IPS-18c (cell line): Measurements from ENCODE around the gene LIME1.
"Not testable (repeated sequence)": the region's sequence is repeated elsewhere in the genome, so short reads cannot be mapped to it uniquely, and the experiment has no call there.

ENCODE experiments used
- H3K4me3 ChIP-seq: 2 replicates; pipeline ENCODE4 v1.7.0; 2013; ENCODE audit warnings: low read depth, mild to moderate bottlenecking, low read length, moderate library complexity; ENCODE audit not compliant: insufficient read depth
- H3K9me3 ChIP-seq: one replicate; pipeline ENCODE4 v1.6.1; 2013; ENCODE audit warnings: mild to moderate bottlenecking, low read length, moderate library complexity; ENCODE audit not compliant: control insufficient read depth, insufficient read depth

The LIME1 gene

GRCh38 chr20:63772781-63773518, 36.5 kb downstream of the LIME1 start:
- Histone ChIP-seq H3K9me3 (no peaks in the 10 kb centered on the region), H3K4me3 (no peak overlapping the region)

GRCh38 chr20:63773571-63774241, 37.2 kb downstream of the LIME1 start:
- no peak overlapping the region for H3K4me3 ChIP-seq
- no peaks in the 10 kb centered on the region for H3K9me3 ChIP-seq

GRCh38 chr20:63774306-63774705, 37.8 kb downstream of the LIME1 start:
- H3K4me3 ChIP-seq = no peak overlapping the region
- H3K9me3 ChIP-seq = no peaks in the 10 kb centered on the region

DNA sequence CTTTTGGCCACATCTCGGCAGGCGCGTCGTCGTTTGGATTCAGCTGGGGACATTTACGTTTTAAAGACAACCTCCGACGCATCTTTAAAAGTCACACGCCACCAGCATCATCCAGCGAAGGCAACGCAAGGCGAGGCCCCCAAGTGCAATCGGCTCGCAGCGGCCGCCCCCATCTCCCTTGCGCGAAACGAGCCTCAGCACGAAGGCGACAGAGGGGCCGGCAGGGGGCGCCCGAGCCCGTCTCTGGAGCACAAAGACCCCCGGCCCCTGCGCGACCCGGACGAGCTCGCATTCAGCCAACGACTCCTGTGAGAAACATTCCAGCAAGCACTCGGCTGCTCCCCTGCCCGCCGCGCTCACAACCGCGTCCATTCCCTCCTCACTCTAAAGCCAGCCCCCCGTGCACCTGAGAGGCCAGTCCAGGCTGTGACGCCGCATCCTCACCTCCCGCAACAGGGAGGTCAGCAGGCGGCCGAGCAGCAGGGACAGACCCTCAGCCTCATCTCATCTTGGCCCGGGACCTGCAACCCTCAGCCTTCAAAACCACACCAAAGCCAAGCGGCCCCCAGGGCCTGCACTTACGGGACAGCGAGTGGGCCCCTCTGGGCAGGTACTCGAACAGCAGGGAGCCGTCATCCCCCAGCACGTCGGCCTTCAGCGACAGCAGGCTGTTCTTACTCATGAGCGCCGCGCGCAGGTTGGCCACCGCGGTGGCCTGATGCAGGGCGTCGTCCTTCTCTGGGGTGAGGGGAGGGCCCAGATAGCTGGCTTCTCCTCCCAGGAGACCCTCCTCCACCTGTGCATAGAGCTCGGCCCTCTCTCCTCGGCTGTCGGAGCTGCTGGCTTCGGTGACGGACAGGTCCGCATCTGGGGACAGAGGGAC, 38.9 kb downstream of the LIME1 start:
- H3K4me3 ChIP-seq = peak overlapping the region; percentile 49
- H3K9me3 ChIP-seq = no peaks in the 10 kb centered on the region

DNA sequence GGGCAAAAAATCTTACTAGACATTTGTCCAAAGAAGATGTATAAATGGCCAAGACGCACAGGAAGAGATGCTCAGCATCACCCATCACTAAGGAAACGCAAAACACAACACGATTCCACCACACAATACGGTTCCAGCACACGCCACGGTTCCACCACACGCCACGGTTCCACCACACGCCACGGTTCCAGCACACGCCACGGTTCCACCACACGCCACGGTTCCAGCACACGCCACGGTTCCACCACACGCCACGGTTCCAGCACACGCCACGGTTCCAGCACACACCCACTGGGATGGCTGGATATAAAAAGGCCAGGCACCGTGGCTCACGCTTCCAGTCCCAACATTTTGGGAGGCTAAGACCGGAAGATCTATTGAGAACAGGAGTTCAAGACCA, 40.4 kb downstream of the LIME1 start:
- not testable (repeated sequence) for H3K4me3 ChIP-seq, H3K9me3 ChIP-seq

GRCh38 chr20:63777614-63778013, 41.1 kb downstream of the LIME1 start:
- Histone ChIP-seq H3K4me3 (no peak overlapping the region), H3K9me3 (no peaks in the 10 kb centered on the region)

GRCh38 chr20:63778034-63778752, 41.7 kb downstream of the LIME1 start:
- H3K4me3 ChIP-seq = no peak overlapping the region
- H3K9me3 ChIP-seq = no peaks in the 10 kb centered on the region

DNA sequence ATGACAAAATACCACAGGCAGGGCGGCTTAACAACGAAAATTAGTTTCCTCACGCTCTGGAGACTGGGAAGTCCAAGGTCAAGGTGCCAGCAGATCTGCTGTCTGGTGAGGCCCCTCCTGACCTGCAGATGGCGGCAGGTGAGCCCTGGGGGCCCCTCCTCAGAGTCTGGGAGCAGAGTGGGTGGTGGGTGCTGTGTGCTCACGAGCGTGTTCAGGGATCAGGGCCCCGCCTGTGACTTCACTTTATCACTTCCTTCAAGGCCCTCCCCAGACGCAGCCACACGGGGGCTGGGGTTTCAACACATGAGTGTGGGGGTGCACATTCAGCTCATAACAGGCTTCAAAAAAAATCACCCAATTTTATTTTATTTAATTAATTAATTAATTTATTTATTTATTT, 42.4 kb downstream of the LIME1 start:
- H3K4me3 ChIP-seq = no peak overlapping the region
- H3K9me3 ChIP-seq = no peaks in the 10 kb centered on the region

GRCh38 chr20:63781181-63781580, 44.7 kb downstream of the LIME1 start:
- no peaks in the 10 kb centered on the region for H3K9me3 ChIP-seq
- no peak overlapping the region for H3K4me3 ChIP-seq

DNA sequence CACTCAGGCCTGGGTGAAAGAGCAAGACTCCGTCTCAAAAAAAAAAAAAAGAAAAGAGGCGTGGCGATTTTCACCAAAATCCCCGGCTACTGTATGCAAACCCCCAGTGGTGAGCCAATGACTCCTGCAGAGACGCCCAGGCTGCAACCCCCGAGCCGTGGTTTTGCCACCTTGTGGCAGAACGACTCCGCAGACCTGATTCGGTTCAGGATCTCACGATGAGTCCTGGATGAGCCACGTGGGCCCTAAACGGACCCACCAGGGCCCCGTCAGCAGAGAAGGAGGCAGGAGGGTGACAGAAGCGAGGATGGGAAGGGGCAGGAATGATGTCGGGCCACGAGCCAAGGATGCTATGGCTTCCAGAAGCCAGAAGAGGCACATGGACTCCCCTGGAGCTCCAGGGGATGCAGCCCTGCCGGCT, 45.6 kb downstream of the LIME1 start:
- H3K9me3 ChIP-seq = no peaks in the 10 kb centered on the region
- no peak overlapping the region for H3K4me3 ChIP-seq

DNA sequence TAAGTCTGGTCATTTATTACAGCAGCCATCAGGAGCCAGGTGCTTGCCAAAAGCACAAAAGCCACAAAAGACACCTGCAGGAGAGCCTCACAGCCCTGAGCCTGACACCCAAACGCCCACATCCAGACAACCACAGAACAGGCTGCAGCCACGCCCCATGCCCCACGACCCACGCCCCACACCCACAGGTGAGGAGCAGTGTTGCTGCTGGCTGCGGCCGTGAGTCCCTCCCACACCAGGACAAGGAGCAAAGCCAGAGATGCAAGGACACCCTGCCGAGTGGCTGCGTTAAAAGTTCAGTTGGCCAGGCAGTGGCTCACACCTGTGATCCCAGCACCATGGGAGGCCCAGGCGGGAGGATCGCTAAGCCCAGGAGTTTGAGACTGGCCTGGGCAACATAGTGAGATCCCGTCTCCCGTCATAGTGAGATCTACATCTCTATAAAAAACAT, 46.1 kb downstream of the LIME1 start:
- H3K9me3 ChIP-seq = no peaks in the 10 kb centered on the region
- no peak overlapping the region for H3K4me3 ChIP-seq

DNA sequence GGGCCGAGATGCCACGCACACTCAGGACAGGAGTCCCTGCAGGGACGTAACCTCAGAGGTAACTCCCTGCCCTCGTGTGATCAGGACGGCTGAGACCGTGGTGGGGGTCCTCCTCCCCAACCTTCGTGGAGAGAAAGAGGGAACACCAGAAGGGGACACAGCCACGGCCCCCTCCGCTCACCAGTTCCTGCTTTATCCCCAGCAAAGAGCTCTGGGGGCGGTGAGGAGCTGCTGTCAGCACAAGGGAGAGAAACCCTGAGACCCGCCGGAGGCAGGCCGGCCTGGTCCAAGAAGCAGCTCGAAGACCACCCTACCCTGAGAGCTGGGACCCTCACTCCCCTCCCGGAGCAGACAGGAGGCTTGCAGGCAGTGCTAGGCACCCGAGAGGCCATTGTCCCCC, 47.5 kb downstream of the LIME1 start:
- no peaks in the 10 kb centered on the region for H3K9me3 ChIP-seq
- H3K4me3 ChIP-seq = no peak overlapping the region

DNA sequence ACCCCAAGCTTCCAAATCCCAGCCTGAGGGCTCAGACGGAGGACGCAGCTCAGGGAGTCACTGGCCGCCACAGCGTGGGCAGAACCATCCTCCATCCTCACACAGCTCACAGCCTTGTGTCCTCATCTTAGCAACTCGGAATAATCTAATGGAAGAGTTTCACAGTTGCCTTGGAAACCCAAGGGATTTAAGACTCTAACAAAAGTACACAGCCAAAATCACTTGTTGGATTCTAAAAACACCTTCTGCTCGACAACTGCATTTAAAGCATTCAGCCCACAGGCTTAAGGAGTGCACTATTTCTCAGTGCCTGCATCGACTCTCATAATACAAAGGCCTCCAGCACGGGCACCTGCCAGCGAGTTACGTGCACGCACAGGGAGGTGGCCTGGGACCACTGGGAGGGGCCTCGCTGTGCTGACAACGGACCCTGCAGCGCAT, 49.2 kb downstream of the LIME1 start:
- no peaks in the 10 kb centered on the region for H3K9me3 ChIP-seq
- H3K4me3 ChIP-seq = no peak overlapping the region

- Histone ChIP-seq H3K4me3 (no peak overlapping the region), H3K9me3 (no peaks in the 10 kb centered on the region)
These were observed 50.8 kb downstream of the LIME1 start for GRCh38 chr20:63787302-63787701.

DNA sequence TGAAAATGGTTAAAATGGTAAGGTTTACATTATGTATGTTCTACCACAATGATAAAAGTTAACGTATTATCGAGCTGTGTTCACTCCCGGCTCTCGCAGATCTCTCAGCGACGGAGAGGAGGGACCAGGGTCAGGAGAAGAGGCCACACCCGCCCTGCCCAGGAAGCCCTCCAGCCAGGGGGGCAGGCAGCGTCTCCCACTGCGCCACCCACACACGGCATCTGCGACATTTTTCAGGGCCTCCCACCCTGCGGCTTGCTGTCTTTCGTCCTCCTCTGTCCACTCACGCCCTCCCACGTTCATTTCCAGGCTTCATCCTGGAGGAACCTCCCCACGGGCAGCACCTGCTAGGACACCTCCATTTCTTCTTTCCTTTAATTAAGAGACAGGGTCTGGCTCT, 51.3 kb downstream of the LIME1 start:
- Histone ChIP-seq H3K4me3 (no peak overlapping the region), H3K9me3 (no peaks in the 10 kb centered on the region)
